Stimulated activated CD4-positive, alpha-beta T cell treated with anti-CD3 and anti-CD28 coated beads, Interleukin-2, amount 100 ng/mL, for 48 hours (primary cell): ENCODE data around the gene IL1RAP.

ENCODE experiments used
- DNase-seq, 2 donors: peaks; one replicate each; pipeline ENCODE4 v3.0.0-alpha.2; 2020

The IL1RAP gene

GRCh38 chr3:190581041-190581541, 67.2 kb downstream of the IL1RAP start:
- DNase-seq: no peak

GRCh38 chr3:190582667-190583066, 68.8 kb downstream of the IL1RAP start:
- DNase-seq: no peak

DNA sequence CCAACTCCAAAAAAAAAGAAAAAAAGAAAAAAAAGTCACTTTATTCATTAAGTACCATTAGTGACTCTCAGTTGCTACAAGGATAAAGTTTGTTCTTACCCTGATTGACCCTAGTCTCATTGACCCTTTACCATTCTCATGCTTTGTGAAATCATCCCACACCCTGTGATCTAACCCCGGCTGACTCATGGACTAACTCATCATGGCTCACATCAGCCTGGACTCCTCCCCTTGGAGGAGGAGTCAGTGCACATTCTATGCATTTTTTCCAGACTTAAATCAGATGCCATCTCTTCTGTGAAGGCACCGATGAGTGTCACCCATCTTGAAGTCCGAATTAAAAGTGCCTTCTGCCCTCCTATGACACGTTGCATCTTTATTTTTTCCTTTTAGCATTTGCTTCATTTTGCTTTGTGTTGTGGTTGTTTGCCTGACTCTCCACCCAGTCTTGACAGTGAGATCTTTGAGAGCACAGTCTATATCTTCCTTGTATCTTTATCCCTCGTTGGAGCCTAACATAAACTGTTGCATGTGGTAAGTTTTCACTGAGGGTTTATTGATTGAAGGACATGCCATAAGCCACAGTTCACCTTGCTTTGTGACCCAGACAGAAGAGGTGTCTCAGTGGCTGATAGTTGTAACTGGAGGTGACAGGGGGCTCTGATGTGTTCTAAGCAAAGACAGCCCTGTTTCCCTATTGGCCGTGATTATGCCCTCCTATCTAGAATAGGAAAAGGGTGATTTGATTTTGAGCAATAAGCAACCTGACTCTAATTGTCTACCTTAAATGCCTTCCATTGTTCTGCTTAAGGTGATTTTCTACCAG, 72.1 kb downstream of the IL1RAP start:
- DNase-seq: peak; percentile 46 to 47

- peak; percentile 25 to 29 for DNase-seq
Observed at GRCh38 chr3:190586631-190587011, 72.7 kb downstream of the IL1RAP start.

DNA sequence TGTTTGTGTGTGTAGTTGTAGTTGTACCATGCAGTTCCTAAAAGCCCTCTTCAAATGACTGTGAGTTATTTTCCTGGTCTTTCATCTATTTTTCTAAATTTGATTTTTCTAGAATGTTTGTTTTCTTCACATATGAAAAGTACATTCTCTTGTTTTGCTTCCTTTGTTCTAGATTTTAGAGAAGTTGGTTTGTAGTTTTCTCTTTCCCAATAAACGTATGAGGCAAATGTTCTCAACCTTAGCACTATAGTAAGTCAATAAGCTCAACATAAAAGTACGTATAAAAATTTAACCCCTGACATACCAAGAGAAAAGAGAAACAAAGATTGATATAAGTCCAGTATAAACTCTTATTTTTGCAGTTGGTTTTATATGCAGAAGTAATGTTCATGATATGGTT, 74.7 kb downstream of the IL1RAP start:
- DNase-seq: no peak

- no peak for DNase-seq
Observed at GRCh38 chr3:190589326-190589725, 75.4 kb downstream of the IL1RAP start.

GRCh38 chr3:190591080-190591479, 77.2 kb downstream of the IL1RAP start:
- no peak for DNase-seq

- no peak for DNase-seq
Observed at GRCh38 chr3:190593075-190593474, 79.2 kb downstream of the IL1RAP start.

GRCh38 chr3:190594171-190594570, 80.3 kb downstream of the IL1RAP start:
- no peak for DNase-seq

DNA sequence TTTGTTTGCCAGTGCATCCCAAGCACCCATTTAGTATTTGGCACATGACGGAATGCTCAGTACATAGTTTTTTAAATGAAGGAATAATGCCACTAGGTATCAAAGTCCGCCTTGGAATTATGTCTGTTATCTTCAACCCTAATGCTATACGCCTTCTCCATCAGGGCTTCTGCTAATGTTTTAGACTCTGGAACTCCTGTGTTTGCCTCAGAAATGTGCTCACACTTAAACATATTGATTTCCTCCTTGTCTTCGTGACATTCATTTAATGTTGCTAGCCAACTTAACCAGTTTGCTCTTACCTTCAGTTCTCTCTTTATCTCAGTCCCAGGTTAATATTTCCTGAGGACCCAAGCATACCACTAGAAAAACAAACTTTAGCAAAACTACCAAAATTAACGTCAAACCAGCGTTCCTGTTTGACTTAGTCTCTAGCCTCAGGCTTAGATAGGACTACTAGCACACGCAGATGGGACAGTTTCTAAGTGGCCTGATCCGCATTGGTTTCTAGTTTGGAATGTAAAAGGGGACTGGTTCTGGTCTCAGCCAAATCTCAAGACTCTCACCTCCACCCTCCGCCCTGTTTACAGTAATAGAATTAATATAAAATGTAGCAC, 81.4 kb downstream of the IL1RAP start:
- no peak for DNase-seq

- no peak for DNase-seq
Observed at GRCh38 chr3:190595807-190596206, 81.9 kb downstream of the IL1RAP start.

GRCh38 chr3:190596349-190597285, 82.7 kb downstream of the IL1RAP start:
- no peak for DNase-seq

GRCh38 chr3:190597291-190597690, 83.4 kb downstream of the IL1RAP start:
- DNase-seq: no peak

- no peak for DNase-seq
Observed at GRCh38 chr3:190601622-190602021, 87.7 kb downstream of the IL1RAP start.

DNA sequence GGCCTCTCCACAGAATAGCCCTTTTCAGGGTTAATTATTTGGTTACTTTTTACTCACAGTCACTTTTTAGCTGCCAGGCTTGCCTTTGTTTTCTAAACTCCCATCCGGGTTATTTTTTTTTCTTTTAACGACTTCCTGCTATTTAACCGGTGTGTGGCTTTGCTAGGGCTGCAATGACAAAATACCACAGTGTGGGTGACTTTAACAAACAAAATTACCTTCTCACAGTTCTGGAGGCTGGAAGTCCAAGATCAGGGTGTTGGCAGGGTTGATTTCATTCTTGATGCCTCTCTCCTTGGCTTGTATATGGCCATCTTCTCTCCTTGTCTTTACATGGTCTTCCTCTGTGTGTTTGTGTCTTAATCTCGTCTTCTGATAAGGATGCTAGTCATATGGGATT, 91.5 kb downstream of the IL1RAP start:
- no peak for DNase-seq

- DNase-seq: no peak
Observed at GRCh38 chr3:190606596-190606995, 92.7 kb downstream of the IL1RAP start.

DNA sequence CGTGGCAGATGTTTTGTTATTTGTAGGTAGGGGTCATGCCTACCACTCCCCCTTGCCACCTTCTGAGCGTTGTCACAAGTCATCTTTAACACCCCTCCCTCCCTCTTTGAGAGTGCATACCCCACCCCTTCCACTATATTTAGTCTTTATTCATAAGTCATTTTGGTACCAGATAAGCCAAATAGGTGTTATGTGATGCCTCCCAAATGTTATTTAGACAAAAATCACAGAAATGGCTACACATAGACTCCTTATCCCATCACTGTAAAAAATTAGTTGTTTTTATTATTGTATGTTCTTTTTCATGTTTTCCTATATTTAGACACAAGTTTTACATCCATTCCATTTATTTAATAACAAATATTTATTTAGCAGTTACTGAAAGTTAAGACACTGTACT, 93.1 kb downstream of the IL1RAP start:
- no peak for DNase-seq

GRCh38 chr3:190608850-190609589, 95.1 kb downstream of the IL1RAP start:
- DNase-seq: no peak

GRCh38 chr3:190614226-190615059, 100.6 kb downstream of the IL1RAP start:
- no peak for DNase-seq

DNA sequence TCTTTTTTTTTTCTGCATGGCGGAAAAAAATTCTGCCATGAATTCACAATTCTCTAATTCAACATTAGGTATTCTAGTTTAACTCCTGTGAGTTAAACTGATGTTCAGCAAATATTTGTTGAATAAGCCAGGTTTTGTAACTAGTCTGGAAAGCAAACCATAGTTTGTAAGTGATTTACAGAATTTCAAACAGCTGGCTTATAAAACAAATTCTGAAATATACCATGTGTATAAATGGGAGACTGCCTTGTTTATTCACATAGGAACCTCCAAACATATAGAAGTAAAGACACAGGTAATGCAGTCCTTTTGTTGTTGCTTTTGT, 101.1 kb downstream of the IL1RAP start:
- no peak for DNase-seq

GRCh38 chr3:190615607-190616006, 101.7 kb downstream of the IL1RAP start:
- no peak for DNase-seq

DNA sequence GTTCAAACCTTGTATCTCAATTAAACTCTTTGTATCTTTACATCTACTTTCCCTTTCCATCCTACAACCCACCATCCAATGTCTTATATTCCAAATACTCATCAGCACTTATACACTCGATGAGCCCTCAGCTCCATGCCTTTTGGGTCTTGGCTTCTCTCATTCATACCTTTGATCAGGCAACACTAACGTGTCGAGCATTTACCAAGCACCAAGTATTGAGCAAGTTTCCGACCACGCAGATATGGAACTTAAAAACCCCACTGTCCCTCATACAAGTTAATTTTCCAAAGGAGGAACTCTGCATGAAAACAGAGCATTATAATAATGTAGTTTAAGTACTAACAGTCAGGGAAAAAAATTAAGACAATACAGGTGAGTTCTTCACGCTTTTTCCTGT, 102.8 kb downstream of the IL1RAP start:
- peak in 1 of 2 donors; percentile 9 for DNase-seq
